Liver (tissue), 9 donors: Measurements from ENCODE around the gene TPST2. TPM values are rescaled to one million over a fixed set of nuclear protein-coding genes. Genes with fewer than 3 reads are reported as not detected.

Experiments used
- DNase-seq: peaks from one replicate; pipeline ENCODE4 v3.0.0-alpha.2; 2017; ENCODE audit warnings: low spot score
- H3K27ac ChIP-seq, 2 donors: one replicate each; pipeline ENCODE4 v1.7.0; 2013; ENCODE audit warnings: inconsistent platforms in 2 of 2, low read length in 2 of 2, control low read depth in 1 of 2, low read depth in 1 of 2, mild to moderate bottlenecking in 1 of 2
- H3K27me3 ChIP-seq, 4 donors: one replicate each; pipeline versions ENCODE4 v1.6.1 to v1.7.0; 2013; ENCODE audit warnings: low read length in 3 of 4, inconsistent platforms in 1 of 4, mild to moderate bottlenecking in 1 of 4, moderate library complexity in 1 of 4; ENCODE audit not compliant: control insufficient read depth in 4 of 4, insufficient read depth in 4 of 4
- H3K36me3 ChIP-seq, 4 donors: one replicate each; pipeline versions ENCODE4 v1.6.1 to v1.7.0; 2013; ENCODE audit warnings: low read length in 3 of 4, mild to moderate bottlenecking in 3 of 4, low read depth in 1 of 4, moderate library complexity in 1 of 4; ENCODE audit not compliant: control insufficient read depth in 4 of 4, insufficient read depth in 3 of 4
- H3K4me1 ChIP-seq, 4 donors: one replicate each; pipeline versions ENCODE4 v1.6.1 to v1.7.0; 2013; ENCODE audit warnings: low read length in 3 of 4, mild to moderate bottlenecking in 3 of 4, moderate library complexity in 1 of 4; ENCODE audit not compliant: control insufficient read depth in 4 of 4, insufficient read depth in 4 of 4
- H3K4me3 ChIP-seq, 3 donors: one replicate each; pipeline versions ENCODE4 v1.6.1 to v1.7.0; 2013; ENCODE audit warnings: low read length in 3 of 3, control low read depth in 1 of 3, low read depth in 1 of 3, mild to moderate bottlenecking in 1 of 3
- H3K9ac ChIP-seq, 2 donors: one replicate each; pipeline ENCODE4 v1.7.0; 2013; ENCODE audit warnings: low read length in 2 of 2, mild to moderate bottlenecking in 2 of 2, moderate library complexity in 2 of 2, control low read depth in 1 of 2, low read depth in 1 of 2
- H3K9me3 ChIP-seq, 4 donors: one replicate each; pipeline versions ENCODE4 v1.6.1 to v1.7.0; 2013; ENCODE audit warnings: low read length in 3 of 4; ENCODE audit not compliant: control insufficient read depth in 4 of 4
- EGR1 ChIP-seq, 2 donors: IDR thresholded peaks; 2 replicates each; pipeline ENCODE4 v1.6.1; 2016 to 2018; ENCODE audit warnings: antibody characterized with exemption in 2 of 2, low read depth in 2 of 2
- FOXA1 ChIP-seq: IDR thresholded peaks from 2 replicates; pipeline ENCODE4 v1.6.1; 2016; ENCODE audit warnings: antibody characterized with exemption
- FOXA2 ChIP-seq: IDR thresholded peaks from 2 replicates; pipeline ENCODE4 v1.6.1; 2016; ENCODE audit warnings: antibody characterized with exemption
- GABPA ChIP-seq, 2 donors: IDR thresholded peaks in 1 of 2; conservative IDR thresholded peaks in 1 of 2; 2 replicates each; pipeline ENCODE4 v1.6.1; 2016; ENCODE audit warnings: antibody characterized with exemption in 2 of 2, mild to moderate bottlenecking in 1 of 2, moderate library complexity in 1 of 2
- HNF4A ChIP-seq, 2 donors: conservative IDR thresholded peaks; 2 replicates each; pipeline ENCODE4 v1.6.1; 2016; ENCODE audit warnings: antibody characterized with exemption in 2 of 2, mild to moderate bottlenecking in 2 of 2
- HNF4G ChIP-seq: IDR thresholded peaks from 2 replicates; pipeline ENCODE4 v1.6.1; 2016; ENCODE audit warnings: antibody characterized with exemption
- JUND ChIP-seq, 2 donors: IDR thresholded peaks; 2 replicates each; pipeline ENCODE4 v1.6.1; 2016; ENCODE audit warnings: antibody characterized with exemption in 2 of 2
- NR2F2 ChIP-seq: IDR thresholded peaks from 2 replicates; pipeline ENCODE4 v1.6.1; 2016; ENCODE audit warnings: antibody characterized with exemption
- RAD21 ChIP-seq, 2 donors: IDR thresholded peaks; 2 replicates each; pipeline ENCODE4 v1.6.1; 2016; ENCODE audit warnings: antibody characterized with exemption in 2 of 2, mild to moderate bottlenecking in 2 of 2
- RXRA ChIP-seq, 2 donors: IDR thresholded peaks; 2 replicates each; pipeline ENCODE4 v1.6.1; 2017 to 2018; ENCODE audit warnings: antibody characterized with exemption in 2 of 2, mild to moderate bottlenecking in 1 of 2
- SP1 ChIP-seq: IDR thresholded peaks from 2 replicates; pipeline ENCODE4 v1.6.1; 2018; ENCODE audit warnings: antibody characterized with exemption, mild to moderate bottlenecking
- TAF1 ChIP-seq: conservative IDR thresholded peaks from 2 replicates; pipeline ENCODE4 v1.6.1; 2016; ENCODE audit warnings: antibody characterized with exemption, mild to moderate bottlenecking
- YY1 ChIP-seq: IDR thresholded peaks from 2 replicates; pipeline ENCODE4 v1.6.1; 2016; ENCODE audit warnings: antibody characterized with exemption, mild to moderate bottlenecking
- ZBTB33 ChIP-seq: IDR thresholded peaks from 2 replicates; pipeline ENCODE4 v1.6.1; 2016; ENCODE audit warnings: antibody characterized with exemption
- WGBS: extraction: QIAGEN DNeasy Blood & Tissue Kit; methylation state at CpG from one replicate; pipeline ENCODE4 v1.1.7; 2013; 5-methylcytosine and 5-hydroxymethylcytosine counted together
- polyA plus RNA-seq, 2 donors: library from polyadenylated mRNA; stranded (reverse) in 1 of 2; unstranded in 1 of 2; fragments of 200-250 nt in 1 of 2; fragments of >200 nt in 1 of 2; fragmentation: Nextera tagmentation in 1 of 2; extraction: Ambion mirVana in 1 of 2; gene quantifications; one replicate each; pipeline versions ENCODE4 v1.2.1 to v1.2.3, GENCODE V29; 2013 to 2015
- total RNA-seq, 2 donors: library from RNA; depleted of rRNA; stranded (reverse); fragments of >200 nt; gene quantifications; one replicate each; pipeline ENCODE4 v1.2.3, GENCODE V29; 2014
- TF ChIP-seq, protein P1 (sequence below): IDR thresholded peaks from 2 replicates; pipeline ENCODE4 v1.6.1; 2016; ENCODE audit warnings: antibody characterized with exemption
- TF ChIP-seq, protein P2 (sequence below): fragments of 150-350 bp; IDR thresholded peaks from 2 replicates; pipeline ENCODE4 v1.5.1; 2017; ENCODE audit warnings: improper control_type of control experiment, low read depth, low read length; ENCODE audit not compliant: missing input control
- TF ChIP-seq, protein P3 (sequence below): IDR thresholded peaks from 2 replicates; pipeline ENCODE4 v1.6.1; 2016; ENCODE audit warnings: antibody characterized with exemption, mild to moderate bottlenecking
- donor health status: healthy.
- donor health status: healthy.
- donor health status: healthy.
- donor health status: healthy.
- donor health status: healthy.

TPST2 gene
- total and polyA plus RNA-seq, 4 donors: 33.3 to 109 (median 69.7) TPM

DNA sequence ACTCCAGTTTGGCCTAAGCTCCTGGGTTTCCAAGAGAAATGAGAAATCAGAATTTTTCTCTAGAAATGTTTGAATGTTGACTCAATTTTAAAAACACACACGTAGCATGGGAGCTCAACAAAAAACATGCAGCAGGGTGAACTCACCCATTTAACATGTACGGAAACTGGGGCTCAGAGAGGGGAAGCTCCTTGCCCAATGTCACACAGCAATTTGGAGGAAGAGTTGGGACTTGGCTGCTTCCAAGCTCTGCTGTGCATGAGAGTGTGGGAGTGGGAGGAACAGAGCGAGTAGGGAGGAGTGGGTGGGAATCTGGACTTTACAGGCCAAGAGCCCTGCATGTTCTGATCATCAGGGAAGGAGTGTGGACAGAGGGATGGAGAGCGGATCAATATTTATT, 5.9 kb downstream of the TPST2 start:
- TF ChIP-seq EGR1 (IDR thresholded peaks at IDR 0.05; ENCODE audit: low read depth in 2 of 2): no peak
- TF ChIP-seq RAD21 (IDR thresholded peaks at IDR 0.05): no peak
- TF ChIP-seq FOXA1: no peak
- TF ChIP-seq, protein P1, sequence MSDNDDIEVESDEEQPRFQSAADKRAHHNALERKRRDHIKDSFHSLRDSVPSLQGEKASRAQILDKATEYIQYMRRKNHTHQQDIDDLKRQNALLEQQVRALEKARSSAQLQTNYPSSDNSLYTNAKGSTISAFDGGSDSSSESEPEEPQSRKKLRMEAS: no peak
- no peak for DNase-seq
- no peaks in the 10 kb centered on the region for H3K27me3 ChIP-seq
- no peak overlapping the region for H3K9ac ChIP-seq
- WGBS: 82% methylated on average over 4 of the region's 4 CpGs
- H3K27ac ChIP-seq: no peak overlapping the region
- peaks cover 0 to 8% (median 5%) of the 10 kb centered on the region in 4 donors for H3K36me3 ChIP-seq
- no peak overlapping the region for H3K4me3 ChIP-seq
- peaks cover 8 to 37% (median 35%) of the 10 kb centered on the region in 4 donors for H3K4me1 ChIP-seq
- no peaks in the 10 kb centered on the region for H3K9me3 ChIP-seq

DNA sequence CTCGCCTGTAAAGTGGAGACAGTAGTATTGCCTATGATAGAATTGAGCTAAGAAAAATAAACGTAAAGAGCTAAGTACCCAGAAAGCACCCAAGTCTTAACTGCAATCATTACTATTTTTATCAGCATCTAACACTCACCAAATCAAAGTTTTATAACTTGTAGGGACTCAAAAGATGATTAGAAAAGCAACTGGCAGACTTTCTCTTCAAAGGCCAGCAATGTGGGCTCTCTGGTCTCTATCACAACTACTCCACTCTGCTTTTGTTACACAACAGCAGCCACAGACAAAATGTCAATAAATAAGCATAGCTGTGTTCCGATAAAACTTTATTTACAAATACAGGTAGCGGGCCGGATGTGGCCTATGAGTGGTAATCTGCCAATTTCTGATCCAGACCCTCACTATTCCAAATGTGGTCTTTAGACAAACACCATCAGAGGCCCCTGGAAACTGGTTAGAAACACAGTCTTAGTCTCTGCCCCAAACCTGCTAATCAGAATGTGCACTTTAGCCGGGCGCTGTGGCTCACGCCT, 8.2 kb downstream of the TPST2 start:
- H3K4me1 ChIP-seq: peaks cover 5 to 23% (median 20%) of the 10 kb centered on the region in 4 donors
- no peak overlapping the region for H3K9ac ChIP-seq
- no peaks in the 10 kb centered on the region for H3K9me3 ChIP-seq
- H3K27ac ChIP-seq: no peak overlapping the region
- peaks cover 0 to 12% (median 5%) of the 10 kb centered on the region in 4 donors for H3K36me3 ChIP-seq
- H3K4me3 ChIP-seq: no peak overlapping the region
- DNase-seq: no peak
- H3K27me3 ChIP-seq: no peaks in the 10 kb centered on the region
- TF ChIP-seq, protein P2, sequence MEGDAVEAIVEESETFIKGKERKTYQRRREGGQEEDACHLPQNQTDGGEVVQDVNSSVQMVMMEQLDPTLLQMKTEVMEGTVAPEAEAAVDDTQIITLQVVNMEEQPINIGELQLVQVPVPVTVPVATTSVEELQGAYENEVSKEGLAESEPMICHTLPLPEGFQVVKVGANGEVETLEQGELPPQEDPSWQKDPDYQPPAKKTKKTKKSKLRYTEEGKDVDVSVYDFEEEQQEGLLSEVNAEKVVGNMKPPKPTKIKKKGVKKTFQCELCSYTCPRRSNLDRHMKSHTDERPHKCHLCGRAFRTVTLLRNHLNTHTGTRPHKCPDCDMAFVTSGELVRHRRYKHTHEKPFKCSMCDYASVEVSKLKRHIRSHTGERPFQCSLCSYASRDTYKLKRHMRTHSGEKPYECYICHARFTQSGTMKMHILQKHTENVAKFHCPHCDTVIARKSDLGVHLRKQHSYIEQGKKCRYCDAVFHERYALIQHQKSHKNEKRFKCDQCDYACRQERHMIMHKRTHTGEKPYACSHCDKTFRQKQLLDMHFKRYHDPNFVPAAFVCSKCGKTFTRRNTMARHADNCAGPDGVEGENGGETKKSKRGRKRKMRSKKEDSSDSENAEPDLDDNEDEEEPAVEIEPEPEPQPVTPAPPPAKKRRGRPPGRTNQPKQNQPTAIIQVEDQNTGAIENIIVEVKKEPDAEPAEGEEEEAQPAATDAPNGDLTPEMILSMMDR: no peak
- TF ChIP-seq, protein P3, sequence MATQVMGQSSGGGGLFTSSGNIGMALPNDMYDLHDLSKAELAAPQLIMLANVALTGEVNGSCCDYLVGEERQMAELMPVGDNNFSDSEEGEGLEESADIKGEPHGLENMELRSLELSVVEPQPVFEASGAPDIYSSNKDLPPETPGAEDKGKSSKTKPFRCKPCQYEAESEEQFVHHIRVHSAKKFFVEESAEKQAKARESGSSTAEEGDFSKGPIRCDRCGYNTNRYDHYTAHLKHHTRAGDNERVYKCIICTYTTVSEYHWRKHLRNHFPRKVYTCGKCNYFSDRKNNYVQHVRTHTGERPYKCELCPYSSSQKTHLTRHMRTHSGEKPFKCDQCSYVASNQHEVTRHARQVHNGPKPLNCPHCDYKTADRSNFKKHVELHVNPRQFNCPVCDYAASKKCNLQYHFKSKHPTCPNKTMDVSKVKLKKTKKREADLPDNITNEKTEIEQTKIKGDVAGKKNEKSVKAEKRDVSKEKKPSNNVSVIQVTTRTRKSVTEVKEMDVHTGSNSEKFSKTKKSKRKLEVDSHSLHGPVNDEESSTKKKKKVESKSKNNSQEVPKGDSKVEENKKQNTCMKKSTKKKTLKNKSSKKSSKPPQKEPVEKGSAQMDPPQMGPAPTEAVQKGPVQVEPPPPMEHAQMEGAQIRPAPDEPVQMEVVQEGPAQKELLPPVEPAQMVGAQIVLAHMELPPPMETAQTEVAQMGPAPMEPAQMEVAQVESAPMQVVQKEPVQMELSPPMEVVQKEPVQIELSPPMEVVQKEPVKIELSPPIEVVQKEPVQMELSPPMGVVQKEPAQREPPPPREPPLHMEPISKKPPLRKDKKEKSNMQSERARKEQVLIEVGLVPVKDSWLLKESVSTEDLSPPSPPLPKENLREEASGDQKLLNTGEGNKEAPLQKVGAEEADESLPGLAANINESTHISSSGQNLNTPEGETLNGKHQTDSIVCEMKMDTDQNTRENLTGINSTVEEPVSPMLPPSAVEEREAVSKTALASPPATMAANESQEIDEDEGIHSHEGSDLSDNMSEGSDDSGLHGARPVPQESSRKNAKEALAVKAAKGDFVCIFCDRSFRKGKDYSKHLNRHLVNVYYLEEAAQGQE: no peak
- TF ChIP-seq RAD21 (IDR thresholded peaks at IDR 0.05) (no peak), ZBTB33 (no peak), RXRA (IDR thresholded peaks at IDR 0.05) (no peak), NR2F2 (no peak), GABPA (IDR thresholded peaks at IDR 0.05 in 1 of 2, conservative IDR thresholded peaks at IDR 0.05 in 1 of 2) (no peak), FOXA2 (no peak), HNF4A (conservative IDR thresholded peaks at IDR 0.05) (no peak), FOXA1 (no peak), YY1 (no peak), TAF1 (no peak), EGR1 (IDR thresholded peaks at IDR 0.05; ENCODE audit: low read depth in 2 of 2) (no peak), SP1 (no peak), HNF4G (no peak), JUND (IDR thresholded peaks at IDR 0.05) (no peak)
- TF ChIP-seq, protein P1: no peak
- WGBS: 85% methylated on average over 8 of the region's 8 CpGs
